ENCODE data around the gene ZCCHC24. TPM values are rescaled to one million over a fixed set of nuclear protein-coding genes. Genes with fewer than 3 reads are reported as not detected.

Gene ZCCHC24
- total and polyA plus RNA-seq, 8 donors: 9.7 to 60.3 (median 34.3) TPM

DNA sequence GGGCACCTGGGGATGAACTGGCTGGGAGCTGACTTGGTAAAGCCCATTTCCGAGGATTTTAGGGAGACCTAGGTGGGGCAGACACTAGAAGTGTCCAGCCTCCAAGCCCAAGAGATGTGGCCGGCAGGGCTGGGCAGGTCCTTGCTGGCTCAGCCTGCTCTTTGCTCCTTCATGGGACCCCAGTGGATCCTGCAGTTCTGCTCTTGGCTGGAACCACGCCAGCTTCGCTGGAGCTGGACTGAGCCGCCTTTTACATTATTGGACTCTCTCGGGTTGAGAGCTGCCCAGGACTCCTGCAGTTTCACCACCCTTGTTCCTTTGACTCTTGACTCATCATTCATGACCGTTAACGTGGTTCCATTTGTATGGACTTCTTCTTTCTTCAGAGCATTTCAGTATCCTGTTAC is 92.4 kb downstream of the ZCCHC24 start:
- Histone ChIP-seq H3K4me1 (peaks cover 19 to 63% (median 24%) of the 10 kb centered on the region in 4 donors), H3K36me3 (peaks cover 55 to 88% (median 74%) of the 10 kb centered on the region in 4 donors), H3K27me3 (no peaks in the 10 kb centered on the region), H3K27ac (peak overlapping the region in 1 of 5 donors; percentile 19), H3K9me3 (no peaks in the 10 kb centered on the region), H3K4me3 (no peak overlapping the region)
- TF ChIP-seq, protein P1, sequence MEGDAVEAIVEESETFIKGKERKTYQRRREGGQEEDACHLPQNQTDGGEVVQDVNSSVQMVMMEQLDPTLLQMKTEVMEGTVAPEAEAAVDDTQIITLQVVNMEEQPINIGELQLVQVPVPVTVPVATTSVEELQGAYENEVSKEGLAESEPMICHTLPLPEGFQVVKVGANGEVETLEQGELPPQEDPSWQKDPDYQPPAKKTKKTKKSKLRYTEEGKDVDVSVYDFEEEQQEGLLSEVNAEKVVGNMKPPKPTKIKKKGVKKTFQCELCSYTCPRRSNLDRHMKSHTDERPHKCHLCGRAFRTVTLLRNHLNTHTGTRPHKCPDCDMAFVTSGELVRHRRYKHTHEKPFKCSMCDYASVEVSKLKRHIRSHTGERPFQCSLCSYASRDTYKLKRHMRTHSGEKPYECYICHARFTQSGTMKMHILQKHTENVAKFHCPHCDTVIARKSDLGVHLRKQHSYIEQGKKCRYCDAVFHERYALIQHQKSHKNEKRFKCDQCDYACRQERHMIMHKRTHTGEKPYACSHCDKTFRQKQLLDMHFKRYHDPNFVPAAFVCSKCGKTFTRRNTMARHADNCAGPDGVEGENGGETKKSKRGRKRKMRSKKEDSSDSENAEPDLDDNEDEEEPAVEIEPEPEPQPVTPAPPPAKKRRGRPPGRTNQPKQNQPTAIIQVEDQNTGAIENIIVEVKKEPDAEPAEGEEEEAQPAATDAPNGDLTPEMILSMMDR (IDR thresholded peaks at IDR 0.05): no peak
- TF ChIP-seq POLR2A (IDR thresholded peaks at IDR 0.05) (no peak), EP300 (IDR thresholded peaks at IDR 0.05) (no peak), POLR2AphosphoS5 (IDR thresholded peaks at IDR 0.05) (no peak)
- WGBS, 5 donors: 84 to 95% (median 89%) methylated on average over 8 of the region's 8 CpGs
- intact Hi-C loops (cut with DNase I; ENCODE audit: low total_unique reads): no loop called here
- no peak for DNase-seq

DNA sequence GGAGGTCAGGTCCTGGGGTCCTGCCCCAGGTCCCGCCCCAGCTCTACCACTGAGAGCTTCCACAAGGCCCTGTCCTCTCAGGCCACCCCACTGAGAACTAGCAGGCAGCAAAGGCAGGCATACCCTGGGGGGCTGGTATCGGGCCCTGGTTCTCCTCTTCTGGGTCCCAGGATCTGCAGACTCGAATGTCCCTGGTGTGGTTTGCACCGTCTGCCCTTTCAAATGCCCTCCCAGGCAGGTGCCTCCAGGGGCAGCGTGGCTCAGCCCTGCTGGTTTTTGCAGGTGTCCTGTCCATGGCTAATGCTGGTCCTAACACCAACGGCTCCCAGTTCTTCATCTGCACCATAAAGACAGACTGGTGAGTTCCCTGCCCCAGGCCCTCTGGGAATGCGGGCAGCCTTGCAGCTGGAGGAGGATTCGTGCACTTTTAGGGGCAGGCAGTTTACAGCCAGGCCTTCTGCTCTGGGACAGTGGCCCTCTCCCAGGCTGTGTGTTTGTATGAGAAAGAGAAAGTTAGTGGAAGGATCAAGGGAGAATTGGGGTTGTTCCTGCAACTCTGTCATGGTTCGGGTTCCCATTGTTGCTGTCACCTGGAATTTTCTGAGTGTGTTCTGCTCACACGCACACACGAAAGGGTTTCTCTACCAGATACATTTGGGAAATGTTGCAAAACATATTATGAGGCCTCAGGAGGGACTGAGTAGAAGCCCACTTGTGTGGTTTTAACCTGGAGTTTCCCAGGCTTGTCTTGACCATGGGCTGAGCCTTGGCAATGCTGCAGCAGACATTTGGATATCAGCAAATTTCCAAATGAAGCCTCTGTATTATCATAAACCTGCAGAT is 93.2 kb downstream of the ZCCHC24 start:
- H3K9me3 ChIP-seq: no peaks in the 10 kb centered on the region
- H3K4me1 ChIP-seq: peaks cover 24 to 65% (median 29%) of the 10 kb centered on the region in 4 donors
- H3K4me3 ChIP-seq: no peak overlapping the region
- peaks cover 55 to 84% (median 72%) of the 10 kb centered on the region in 4 donors for H3K36me3 ChIP-seq
- intact Hi-C loops (cut with DNase I; ENCODE audit: low total_unique reads): no loop called here
- DNase-seq: no peak
- no peaks in the 10 kb centered on the region for H3K27me3 ChIP-seq
- TF ChIP-seq EP300 (IDR thresholded peaks at IDR 0.05) (no peak), POLR2AphosphoS5 (IDR thresholded peaks at IDR 0.05) (no peak), POLR2A (IDR thresholded peaks at IDR 0.05) (no peak)
- TF ChIP-seq, protein P1 (IDR thresholded peaks at IDR 0.05): no peak
- 90 to 96% (median 94%) methylated on average over 11 of the region's 11 CpGs for WGBS, 5 donors
- H3K27ac ChIP-seq: no peak overlapping the region

DNA sequence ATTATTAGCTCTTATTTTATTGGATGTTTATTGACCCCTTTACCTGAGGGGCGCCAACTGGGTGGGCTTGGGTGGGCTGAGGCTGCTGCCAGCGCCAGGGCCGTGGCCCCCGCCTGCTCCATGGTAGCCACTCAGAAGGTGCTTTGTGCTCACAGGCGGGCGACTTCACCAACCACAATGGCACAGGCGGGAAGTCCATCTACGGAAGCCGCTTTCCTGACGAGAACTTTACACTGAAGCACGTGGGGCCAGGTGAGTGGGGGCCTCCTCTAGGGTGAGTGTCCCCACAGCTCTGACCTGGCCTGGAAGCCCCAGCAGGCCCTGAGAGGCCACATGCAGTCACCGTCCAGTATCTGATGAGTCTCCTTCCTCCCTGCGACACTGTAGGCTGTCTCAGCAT is 94.1 kb downstream of the ZCCHC24 start:
- WGBS, 5 donors: 92 to 98% (median 94%) methylated on average over 13 of the region's 13 CpGs
- no peak overlapping the region for H3K27ac ChIP-seq
- peaks cover 55 to 76% (median 71%) of the 10 kb centered on the region in 4 donors for H3K36me3 ChIP-seq
- no peaks in the 10 kb centered on the region for H3K27me3 ChIP-seq
- peaks cover 31 to 74% (median 37%) of the 10 kb centered on the region in 4 donors for H3K4me1 ChIP-seq
- no peak for DNase-seq
- TF ChIP-seq POLR2AphosphoS5 (IDR thresholded peaks at IDR 0.05) (no peak), POLR2A (IDR thresholded peaks at IDR 0.05) (no peak), EP300 (IDR thresholded peaks at IDR 0.05) (no peak)
- TF ChIP-seq, protein P1 (IDR thresholded peaks at IDR 0.05): no peak
- H3K9me3 ChIP-seq: no peaks in the 10 kb centered on the region
- H3K4me3 ChIP-seq: no peak overlapping the region
- intact Hi-C loops (cut with DNase I; ENCODE audit: low total_unique reads): no loop called here

DNA sequence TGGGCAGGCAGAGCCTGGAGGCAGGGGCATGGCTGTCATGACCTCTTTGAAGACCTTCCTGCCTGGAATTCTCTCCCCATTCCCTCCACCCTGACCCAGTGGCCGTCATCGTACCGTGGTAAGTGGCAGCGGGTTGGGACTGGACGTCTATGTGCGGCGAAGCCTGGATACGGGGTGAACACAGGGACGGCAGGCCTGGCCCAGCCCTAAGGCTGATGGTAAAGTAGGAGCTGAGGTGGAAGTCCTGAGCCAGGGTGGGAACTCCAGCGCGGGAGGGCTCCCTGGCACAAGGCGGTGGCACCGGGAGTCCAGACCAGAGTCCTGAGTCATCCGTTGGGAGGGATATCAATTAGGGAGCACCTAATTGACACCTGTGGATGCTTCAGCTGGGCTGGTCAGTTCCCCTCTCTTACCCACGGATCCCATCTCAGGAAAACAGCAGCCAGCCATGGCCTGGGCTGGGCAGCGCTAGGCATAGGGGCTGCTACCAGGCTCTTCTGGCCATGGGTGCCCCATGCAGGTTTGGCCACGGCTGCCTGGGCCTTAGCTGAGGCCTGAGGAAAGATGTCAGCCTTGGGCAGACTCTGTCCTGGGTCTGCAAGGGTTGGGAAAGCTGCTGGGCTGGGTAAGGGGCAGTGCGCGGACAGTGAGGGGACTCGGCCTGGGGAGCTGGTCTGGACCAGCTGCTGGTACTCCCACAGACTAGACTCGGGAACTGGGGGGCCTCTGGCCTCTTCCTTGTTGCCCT is 94.8 kb downstream of the ZCCHC24 start:
- Histone ChIP-seq H3K9me3 (no peaks in the 10 kb centered on the region), H3K4me3 (peak overlapping the region in 1 of 4 donors; percentile 84), H3K27ac (peak overlapping the region in 1 of 5 donors; percentile 91), H3K4me1 (peaks cover 31 to 74% (median 43%) of the 10 kb centered on the region in 4 donors), H3K36me3 (peaks cover 55 to 68% (median 66%) of the 10 kb centered on the region in 4 donors), H3K27me3 (no peaks in the 10 kb centered on the region)
- intact Hi-C loops (cut with DNase I; ENCODE audit: low total_unique reads): no loop called here
- no peak for DNase-seq
- no peak for TF ChIP-seq EP300 (IDR thresholded peaks at IDR 0.05)
- 90 to 92% (median 92%) methylated on average over 21 of the region's 21 CpGs for WGBS, 5 donors

Measured in stomach (tissue), 9 donors.